Tibial nerve (tissue), 4 donors: ENCODE results near the gene FAT1. TPM values are rescaled to one million over a fixed set of nuclear protein-coding genes. Genes with fewer than 3 reads are reported as not detected.

Experiments
- DNase-seq, 2 donors: peaks; one replicate each; pipeline ENCODE4 v3.0.0-alpha.2; 2019; ENCODE audit warnings: low spot score in 2 of 2
- H3K27ac ChIP-seq, 4 donors: fragments of 200-600 bp; sonication (generic) in 3 of 4; one replicate each; pipeline ENCODE4 v1.5.1; 2017 to 2019; ENCODE audit warnings: mild to moderate bottlenecking in 1 of 4
- H3K27me3 ChIP-seq, 2 donors: fragments of 200-600 bp; sonication (generic) in 1 of 2; one replicate each; pipeline versions ENCODE4 v1.5.1 to v1.6.0; 2017 to 2019
- H3K36me3 ChIP-seq, 3 donors: fragments of 200-600 bp; sonication (generic); one replicate each; pipeline ENCODE4 v1.5.1; 2018 to 2019
- H3K4me1 ChIP-seq, 4 donors: fragments of 200-600 bp; sonication (generic) in 3 of 4; one replicate each; pipeline ENCODE4 v1.5.1; 2017 to 2019
- H3K4me3 ChIP-seq, 4 donors: fragments of 200-600 bp; sonication (generic) in 3 of 4; one replicate each; pipeline ENCODE4 v1.5.1; 2017 to 2019; ENCODE audit warnings: mild to moderate bottlenecking in 1 of 4, moderate library complexity in 1 of 4
- H3K9me3 ChIP-seq, 4 donors: fragments of 200-600 bp; sonication (generic) in 3 of 4; one replicate each; pipeline ENCODE4 v1.5.1; 2017 to 2019
- EP300 ChIP-seq, 2 donors: sonication (generic); formaldehyde crosslinking; IDR thresholded peaks; one replicate each; pipeline ENCODE4 v1.6.1; 2017; ENCODE audit warnings: antibody characterized with exemption in 2 of 2, mild to moderate bottlenecking in 1 of 2
- POLR2A ChIP-seq, 2 donors: fragments of 450-650 bp; IDR thresholded peaks; one replicate each; pipeline ENCODE4 v1.6.1; 2017; ENCODE audit warnings: antibody characterized with exemption in 2 of 2, mild to moderate bottlenecking in 2 of 2, moderate library complexity in 2 of 2
- WGBS, 2 donors: methylation state at CpG; one replicate each; pipeline ENCODE4 v1.1.5; 2018; 5-methylcytosine and 5-hydroxymethylcytosine counted together
- total RNA-seq, 4 donors: library from RNA; depleted of rRNA; stranded (reverse); fragments of >200 nt; gene quantifications; one replicate each; pipeline ENCODE4 v1.1.0, GENCODE V29; 2016
- TF ChIP-seq, protein P1 (sequence below), 5 experiments: fragments of 200-600 bp in 3 of 5; fragments of 450-650 bp in 2 of 5; sonication (generic) in 3 of 5; IDR thresholded peaks; one replicate each; pipeline ENCODE4 v1.5.1; 2016 to 2019; ENCODE audit warnings: antibody characterized with exemption in 5 of 5, mild to moderate bottlenecking in 3 of 5, moderate library complexity in 2 of 5

The FAT1 gene
- total RNA-seq, 4 donors from 2014 or later = 85.2 to 119 (median 91.6) TPM

- Histone ChIP-seq H3K4me1 (peaks cover 0 to 28% (median 0%) of the 10 kb centered on the region in 4 donors), H3K4me3 (no peak overlapping the region), H3K36me3 (no peaks in the 10 kb centered on the region), H3K27ac (peak overlapping the region in 1 of 4 donors; percentile 11), H3K9me3 (no peaks in the 10 kb centered on the region), H3K27me3 (no peaks in the 10 kb centered on the region)
- no peak for DNase-seq
- WGBS, 2 donors = 57 to 66% methylated on average over 6 of the region's 6 CpGs
- no peak for TF ChIP-seq POLR2A (IDR thresholded peaks at IDR 0.05)
- no peak for TF ChIP-seq EP300 (IDR thresholded peaks at IDR 0.05)
- TF ChIP-seq, protein P1, sequence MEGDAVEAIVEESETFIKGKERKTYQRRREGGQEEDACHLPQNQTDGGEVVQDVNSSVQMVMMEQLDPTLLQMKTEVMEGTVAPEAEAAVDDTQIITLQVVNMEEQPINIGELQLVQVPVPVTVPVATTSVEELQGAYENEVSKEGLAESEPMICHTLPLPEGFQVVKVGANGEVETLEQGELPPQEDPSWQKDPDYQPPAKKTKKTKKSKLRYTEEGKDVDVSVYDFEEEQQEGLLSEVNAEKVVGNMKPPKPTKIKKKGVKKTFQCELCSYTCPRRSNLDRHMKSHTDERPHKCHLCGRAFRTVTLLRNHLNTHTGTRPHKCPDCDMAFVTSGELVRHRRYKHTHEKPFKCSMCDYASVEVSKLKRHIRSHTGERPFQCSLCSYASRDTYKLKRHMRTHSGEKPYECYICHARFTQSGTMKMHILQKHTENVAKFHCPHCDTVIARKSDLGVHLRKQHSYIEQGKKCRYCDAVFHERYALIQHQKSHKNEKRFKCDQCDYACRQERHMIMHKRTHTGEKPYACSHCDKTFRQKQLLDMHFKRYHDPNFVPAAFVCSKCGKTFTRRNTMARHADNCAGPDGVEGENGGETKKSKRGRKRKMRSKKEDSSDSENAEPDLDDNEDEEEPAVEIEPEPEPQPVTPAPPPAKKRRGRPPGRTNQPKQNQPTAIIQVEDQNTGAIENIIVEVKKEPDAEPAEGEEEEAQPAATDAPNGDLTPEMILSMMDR (IDR thresholded peaks at IDR 0.05) = peak in 1 of 5 experiments; percentile 9
Observed at GRCh38 chr4:186727977-186728519, 4.4 kb upstream of the FAT1 start.

- Histone ChIP-seq H3K4me1 (peaks cover 0 to 32% (median 0%) of the 10 kb centered on the region in 4 donors), H3K4me3 (peak overlapping the region; percentile 63 to 93 (median 73)), H3K36me3 (no peaks in the 10 kb centered on the region), H3K27ac (peak overlapping the region; percentile 84 to 97 (median 87)), H3K27me3 (no peaks in the 10 kb centered on the region), H3K9me3 (no peaks in the 10 kb centered on the region)
- TF ChIP-seq, protein P1 (IDR thresholded peaks at IDR 0.05) = no peak
- TF ChIP-seq EP300 (IDR thresholded peaks at IDR 0.05) = no peak
- no peak for TF ChIP-seq POLR2A (IDR thresholded peaks at IDR 0.05)
- no peak for DNase-seq
- WGBS, 2 donors = 7 to 9% methylated on average over 15 of the region's 15 CpGs
Observed at GRCh38 chr4:186727169-186727976, 3.7 kb upstream of the FAT1 start.

DNA sequence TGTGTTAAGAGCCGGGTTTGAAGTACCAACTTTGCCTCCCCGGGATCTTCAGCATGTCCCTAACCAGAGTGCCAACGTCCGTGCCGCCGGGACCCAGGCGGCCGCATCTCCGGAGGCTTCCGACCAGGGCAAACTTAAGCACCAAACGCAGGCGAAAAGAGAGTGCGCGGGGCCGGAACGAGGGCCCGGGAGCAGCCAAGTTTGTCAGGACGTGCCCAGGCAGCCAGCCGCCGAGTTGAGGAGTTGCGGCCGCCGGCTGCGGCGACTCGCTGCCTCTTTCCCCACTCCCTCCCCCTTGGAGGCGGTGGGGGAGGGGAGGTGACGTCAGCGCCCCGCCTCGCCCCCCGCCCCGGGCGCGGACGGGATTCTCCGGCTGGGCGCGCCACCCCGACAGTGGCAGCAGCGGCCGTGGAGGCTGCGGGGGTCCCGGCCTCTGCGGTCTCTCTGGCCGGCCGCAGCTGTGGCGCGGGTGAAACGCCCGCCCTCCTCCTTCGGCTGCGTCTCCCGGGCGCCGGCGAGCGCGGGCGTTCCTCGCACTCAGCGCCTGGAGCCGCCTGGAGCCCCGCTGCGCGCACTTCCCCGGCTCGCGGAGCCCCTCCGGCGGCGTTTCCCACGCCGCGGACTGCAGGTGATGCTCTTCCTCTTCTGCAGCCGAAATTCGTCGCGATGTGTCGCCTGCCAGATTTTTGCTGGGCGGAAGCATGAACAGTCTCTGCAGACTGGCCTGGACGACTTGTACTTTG lies 2.9 kb upstream of the FAT1 start:
- H3K27me3 ChIP-seq = no peaks in the 10 kb centered on the region
- 0 to 2% methylated on average over 16 to 44 of the region's 82 CpGs for WGBS, 2 donors
- peak; percentile 52 to 53 for DNase-seq
- TF ChIP-seq POLR2A (IDR thresholded peaks at IDR 0.05) (peak; percentile 75 to 86), EP300 (IDR thresholded peaks at IDR 0.05) (peak in 1 of 2 donors; percentile 94)
- TF ChIP-seq, protein P1 (IDR thresholded peaks at IDR 0.05) = peak in 1 of 5 experiments; percentile 27
- H3K4me3 ChIP-seq = peak overlapping the region; percentile 63 to 93 (median 73)
- H3K27ac ChIP-seq = peak overlapping the region; percentile 84 to 97 (median 87)
- no peaks in the 10 kb centered on the region for H3K9me3 ChIP-seq
- peaks cover 0 to 38% (median 0%) of the 10 kb centered on the region in 4 donors for H3K4me1 ChIP-seq
- no peaks in the 10 kb centered on the region for H3K36me3 ChIP-seq

GRCh38 chr4:186725469-186726425 lies 2.1 kb upstream of the FAT1 start:
- TF ChIP-seq, protein P1 (IDR thresholded peaks at IDR 0.05) = peak; percentile 43 to 82 (median 60)
- no peak for TF ChIP-seq EP300 (IDR thresholded peaks at IDR 0.05)
- Histone ChIP-seq H3K4me3 (peak overlapping the region; percentile 63 to 93 (median 73)), H3K36me3 (no peaks in the 10 kb centered on the region), H3K27me3 (no peaks in the 10 kb centered on the region), H3K9me3 (no peaks in the 10 kb centered on the region), H3K4me1 (peaks cover 0 to 43% (median 0%) of the 10 kb centered on the region in 4 donors), H3K27ac (peak overlapping the region; percentile 84 to 97 (median 87))
- DNase-seq = peak; percentile 72 to 84
- WGBS, 2 donors = 2% methylated on average over 54 of the region's 54 CpGs
